T-helper 1 cell treated with Interleukin-12 subunit alpha and Interleukin-12 subunit beta and Interleukin-4 antibody, amounts not matched to agents 30 μg/mL and 1 μg/mL, for 36 hours (primary cell): Measurements from ENCODE around the gene OR51T1.

ENCODE experiments used
- H3K27ac Mint-ChIP-seq: one replicate; pipeline ENCODE4 v1.8.0; 2021; ENCODE audit warnings: mild to moderate bottlenecking, mixed read lengths
- H3K27me3 Mint-ChIP-seq: one replicate; pipeline ENCODE4 v1.8.0; 2021; ENCODE audit warnings: low read depth, mixed read lengths
- H3K36me3 Mint-ChIP-seq: one replicate; pipeline ENCODE4 v1.8.0; 2021; ENCODE audit warnings: low read depth, mixed read lengths
- H3K4me1 Mint-ChIP-seq: one replicate; pipeline ENCODE4 v1.8.0; 2021; ENCODE audit warnings: low read depth, mixed read lengths
- H3K4me3 Mint-ChIP-seq: one replicate; pipeline ENCODE4 v1.8.0; 2021; ENCODE audit warnings: mild to moderate bottlenecking, moderate library complexity, mixed read lengths
- H3K9me3 Mint-ChIP-seq: one replicate; pipeline ENCODE4 v1.8.0; 2021; ENCODE audit warnings: mixed read lengths

OR51T1 gene

GRCh38 chr11:4891996-4892640 lies 10.4 kb downstream of the OR51T1 start:
- no peaks in the 10 kb centered on the region for H3K9me3 Mint-ChIP-seq
- no peaks in the 10 kb centered on the region for H3K27me3 Mint-ChIP-seq
- H3K4me3 Mint-ChIP-seq, result no peak overlapping the region
- no peak overlapping the region for H3K27ac Mint-ChIP-seq
- H3K4me1 Mint-ChIP-seq, result no peaks in the 10 kb centered on the region
- H3K36me3 Mint-ChIP-seq, result no peaks in the 10 kb centered on the region

DNA sequence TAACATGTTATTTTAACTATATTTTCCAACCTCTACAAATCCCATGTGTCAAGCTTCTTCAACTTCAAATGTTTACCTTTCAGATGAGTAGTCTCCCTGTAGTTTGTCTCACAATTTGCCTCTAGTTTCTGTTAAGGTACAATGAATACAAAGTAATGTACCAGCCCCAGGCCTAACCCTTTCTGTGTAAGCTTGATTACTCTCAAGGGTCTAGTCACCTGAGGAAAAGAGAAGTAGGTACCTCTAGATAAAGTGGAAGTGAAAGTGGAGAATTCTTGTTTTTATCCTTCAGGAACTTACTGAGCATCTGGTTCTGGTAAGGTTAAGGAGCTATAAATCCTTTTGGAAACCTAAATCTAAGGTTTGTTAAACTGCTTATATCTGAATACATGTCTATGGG lies 21.8 kb downstream of the OR51T1 start, which contains the start of gene OR51A7:
Gene OR51A7 (plus strand): TSS at position 300 of the 400 bp plus-strand sequence. CDS start 3,587 bp downstream, outside the sequence.
- no peak within 1 kb of the TSS for H3K27ac Mint-ChIP-seq
- H3K4me1 Mint-ChIP-seq, result no peaks in the 10 kb centered on the region
- no peaks in the 10 kb centered on the region for H3K9me3 Mint-ChIP-seq
- H3K36me3 Mint-ChIP-seq, result no peaks in the 10 kb centered on the region
- no peak within 1 kb of the TSS for H3K4me3 Mint-ChIP-seq
- H3K27me3 Mint-ChIP-seq, result no peaks in the 10 kb centered on the region

DNA sequence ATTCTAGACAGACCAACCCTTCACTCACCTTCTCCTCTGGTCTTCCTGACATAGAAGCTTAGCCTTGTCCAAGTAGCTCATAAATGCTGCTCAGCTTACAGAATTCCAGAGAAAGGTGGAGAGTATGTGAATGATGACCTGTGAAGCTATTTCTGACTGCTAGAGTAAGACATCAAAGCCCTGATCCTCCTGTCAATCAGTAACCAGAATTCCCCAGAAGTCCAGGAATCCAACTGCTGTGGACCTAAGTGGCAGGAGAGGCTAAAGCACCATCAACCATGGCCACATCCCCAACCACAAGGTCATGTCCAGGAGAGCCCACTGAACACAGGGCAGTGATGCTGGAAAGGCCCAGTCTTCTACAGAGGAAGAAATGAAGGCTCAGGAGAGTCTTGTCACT lies 34.9 kb downstream of the OR51T1 start:
- Mint-ChIP-seq H3K27ac (no peak overlapping the region), H3K4me1 (no peaks in the 10 kb centered on the region), H3K9me3 (no peaks in the 10 kb centered on the region), H3K27me3 (no peaks in the 10 kb centered on the region), H3K4me3 (no peak overlapping the region), H3K36me3 (no peaks in the 10 kb centered on the region)

DNA sequence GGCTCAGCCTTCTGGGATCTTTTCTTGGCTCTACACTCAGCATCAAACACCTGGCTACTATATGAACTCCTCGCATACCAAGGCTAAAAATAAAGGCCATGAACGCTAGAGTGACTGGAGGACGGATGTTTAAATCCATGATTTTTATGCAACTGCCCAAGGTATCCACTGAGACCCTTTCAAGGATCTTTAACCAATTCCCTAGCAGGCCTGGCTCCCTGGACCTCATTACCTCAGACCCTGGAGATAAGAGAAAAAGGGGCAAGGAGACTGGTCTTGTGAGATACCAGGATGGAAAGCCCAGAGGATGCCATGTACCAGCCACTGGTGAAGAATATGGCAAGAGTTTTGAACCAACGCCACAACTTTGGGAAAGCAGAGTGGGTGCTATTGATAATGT lies 37.5 kb downstream of the OR51T1 start, which contains the start of gene OR51G2:
Gene OR51G2 (minus strand): TSS at position 101 of the 400 bp plus-strand sequence. CDS start 3,687 bp downstream, outside the sequence.
- H3K9me3 Mint-ChIP-seq, result no peaks in the 10 kb centered on the region
- H3K4me3 Mint-ChIP-seq, result no peak within 1 kb of the TSS
- no peaks in the 10 kb centered on the region for H3K27me3 Mint-ChIP-seq
- no peaks in the 10 kb centered on the region for H3K36me3 Mint-ChIP-seq
- H3K4me1 Mint-ChIP-seq, result no peaks in the 10 kb centered on the region
- no peak within 1 kb of the TSS for H3K27ac Mint-ChIP-seq

GRCh38 chr11:4921796-4922195 lies 40.1 kb downstream of the OR51T1 start:
- H3K27ac Mint-ChIP-seq, result no peak overlapping the region
- H3K36me3 Mint-ChIP-seq, result no peaks in the 10 kb centered on the region
- no peaks in the 10 kb centered on the region for H3K4me1 Mint-ChIP-seq
- H3K27me3 Mint-ChIP-seq, result no peaks in the 10 kb centered on the region
- H3K4me3 Mint-ChIP-seq, result no peak overlapping the region
- no peaks in the 10 kb centered on the region for H3K9me3 Mint-ChIP-seq

DNA sequence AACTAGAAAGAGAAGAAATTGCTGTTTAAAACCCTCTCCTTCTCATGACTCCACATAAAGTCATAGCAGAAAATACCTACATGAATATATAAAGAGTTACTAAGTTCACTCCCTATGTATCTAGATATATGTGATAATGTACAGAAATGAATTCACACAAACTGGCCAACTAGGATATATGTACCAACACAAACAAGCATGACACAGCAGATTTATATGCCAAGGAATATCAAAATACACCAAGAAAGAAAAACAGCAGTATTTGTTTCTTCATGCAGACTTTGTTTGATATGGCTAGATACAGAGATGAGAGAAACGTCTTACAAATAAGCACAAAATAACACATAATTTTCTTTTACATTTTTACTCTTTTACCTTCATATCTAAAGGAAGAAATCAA lies 40.6 kb downstream of the OR51T1 start:
- Mint-ChIP-seq H3K27ac (no peak overlapping the region), H3K27me3 (no peaks in the 10 kb centered on the region), H3K36me3 (no peaks in the 10 kb centered on the region)

DNA sequence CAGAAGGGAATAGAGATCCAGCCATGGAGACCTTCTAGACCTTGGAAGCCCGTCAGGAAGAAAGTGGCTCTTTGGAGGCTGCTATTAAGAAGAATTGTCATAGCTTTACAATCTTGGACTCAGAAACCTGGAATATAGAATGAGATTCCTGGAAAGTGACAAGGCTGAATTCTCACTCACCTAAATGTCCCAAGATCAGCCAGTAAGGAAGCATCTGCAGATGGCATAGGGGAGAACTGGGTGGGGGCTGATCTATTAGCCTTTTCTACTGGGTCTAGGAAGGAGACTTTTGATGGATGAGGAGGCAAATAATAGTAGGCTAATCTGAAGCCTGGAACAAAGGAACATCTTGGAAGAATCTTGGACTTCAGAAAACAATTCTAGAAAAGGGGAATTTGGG lies 42.5 kb downstream of the OR51T1 start, which contains the start of gene OR51G1:
Gene OR51G1 (minus strand): TSS at position 101 of the 400 bp plus-strand sequence. CDS start 0 bp downstream, at position 101.
- Mint-ChIP-seq H3K27ac (no peak within 1 kb of the TSS), H3K36me3 (no peaks in the 10 kb centered on the region), H3K27me3 (no peaks in the 10 kb centered on the region), H3K4me1 (no peaks in the 10 kb centered on the region), H3K4me3 (no peak within 1 kb of the TSS), H3K9me3 (no peaks in the 10 kb centered on the region)

More for the DNA sequence above, 40.6 kb downstream of the OR51T1 start:
- Mint-ChIP-seq H3K4me3 (no peak overlapping the region), H3K9me3 (no peaks in the 10 kb centered on the region), H3K4me1 (no peaks in the 10 kb centered on the region)

DNA sequence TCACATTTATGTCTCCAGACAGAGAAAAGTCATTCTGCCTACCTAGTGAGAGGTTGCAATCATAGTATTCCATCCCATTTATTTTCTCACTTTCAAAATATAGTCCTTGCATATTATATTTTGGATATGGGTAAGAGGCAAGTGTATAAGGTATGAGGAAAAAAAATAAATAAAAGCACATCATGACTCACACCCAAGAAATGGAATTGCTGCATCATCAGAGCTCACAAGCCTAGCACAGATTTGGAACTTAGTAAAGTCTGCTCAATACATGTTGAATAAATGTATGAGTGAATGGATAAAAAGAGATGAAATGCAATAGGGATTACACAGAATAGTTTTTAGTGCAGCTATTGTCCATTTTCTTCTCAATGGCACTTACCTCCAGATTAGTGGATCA lies 44.9 kb downstream of the OR51T1 start:
- H3K4me1 Mint-ChIP-seq, result no peaks in the 10 kb centered on the region
- H3K36me3 Mint-ChIP-seq, result no peaks in the 10 kb centered on the region
- no peaks in the 10 kb centered on the region for H3K9me3 Mint-ChIP-seq
- no peak overlapping the region for H3K27ac Mint-ChIP-seq
- H3K4me3 Mint-ChIP-seq, result no peak overlapping the region
- no peaks in the 10 kb centered on the region for H3K27me3 Mint-ChIP-seq
